SKM-1 treated with dmso at 0.1 percent for 144 hours (cell line): Measurements from ENCODE around the gene LRRC55.

Experiments used
- DNase-seq: peaks from one replicate; lab custom pipeline; 2025; ENCODE audit not compliant: unreplicated experiment; lab: John Stamatoyannopoulos, UW

Gene LRRC55, protein sequence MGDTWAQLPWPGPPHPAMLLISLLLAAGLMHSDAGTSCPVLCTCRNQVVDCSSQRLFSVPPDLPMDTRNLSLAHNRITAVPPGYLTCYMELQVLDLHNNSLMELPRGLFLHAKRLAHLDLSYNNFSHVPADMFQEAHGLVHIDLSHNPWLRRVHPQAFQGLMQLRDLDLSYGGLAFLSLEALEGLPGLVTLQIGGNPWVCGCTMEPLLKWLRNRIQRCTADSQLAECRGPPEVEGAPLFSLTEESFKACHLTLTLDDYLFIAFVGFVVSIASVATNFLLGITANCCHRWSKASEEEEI

GRCh38 chr11:57181678-57182305 lies at the start of gene LRRC55:
TSS of gene LRRC55 (plus strand) at chr11:57181953. CDS start at chr11:57182023, 70 bp downstream.
- DNase-seq: no peak

DNA sequence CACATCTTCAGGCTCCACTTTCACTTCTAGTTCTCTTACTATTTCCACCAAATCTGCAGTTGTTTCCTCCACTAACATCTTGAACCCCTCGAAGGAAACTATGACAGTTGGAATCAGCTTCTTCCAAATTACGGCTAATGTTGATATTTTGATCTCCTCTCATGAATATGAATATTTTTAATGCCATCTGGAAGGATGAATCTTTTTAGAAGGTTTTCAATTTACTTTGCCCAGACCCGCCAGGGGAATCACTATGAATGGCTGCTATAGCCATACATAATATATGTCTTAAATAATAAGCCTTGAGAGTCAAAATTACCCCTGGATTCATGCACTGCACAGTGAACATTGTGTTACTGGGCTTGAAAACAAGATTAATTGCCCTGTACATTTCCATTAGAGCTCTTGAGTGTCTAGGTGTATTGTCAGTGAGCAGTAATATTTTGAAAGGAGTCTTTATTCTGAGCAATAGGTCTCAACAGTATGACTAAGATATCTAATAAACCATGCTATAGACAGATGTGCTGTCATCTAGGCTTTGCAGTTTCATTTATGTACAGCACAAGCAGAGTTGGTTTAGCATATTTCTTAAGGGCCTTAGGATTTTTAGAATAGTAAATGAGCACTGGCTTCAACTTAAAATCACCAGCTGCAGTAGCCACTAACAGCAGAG lies 48.3 kb upstream of the LRRC55 start:
- no peak for DNase-seq

DNA sequence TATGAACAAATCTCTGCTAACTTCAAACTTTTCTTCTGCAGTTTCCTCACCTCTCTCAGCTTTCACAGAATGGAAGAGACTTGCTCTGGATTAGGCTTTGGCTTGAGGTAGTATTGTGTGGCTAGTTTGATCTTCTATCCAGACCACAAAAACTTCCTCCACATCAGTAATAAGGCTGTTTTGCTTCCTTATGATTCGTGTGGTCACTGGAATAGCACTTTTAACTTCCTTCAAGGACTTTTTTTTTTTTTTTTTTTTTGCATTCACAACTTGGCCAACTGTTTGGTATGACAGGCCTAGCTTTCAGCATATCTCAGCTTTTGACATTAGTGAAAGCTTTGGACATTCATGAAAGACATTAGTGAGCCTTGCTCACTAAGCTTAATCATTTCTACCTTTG lies 47.5 kb upstream of the LRRC55 start:
- DNase-seq: no peak

- DNase-seq: no peak
These were observed 46.6 kb upstream of the LRRC55 start for GRCh38 chr11:57135020-57135751.

DNA sequence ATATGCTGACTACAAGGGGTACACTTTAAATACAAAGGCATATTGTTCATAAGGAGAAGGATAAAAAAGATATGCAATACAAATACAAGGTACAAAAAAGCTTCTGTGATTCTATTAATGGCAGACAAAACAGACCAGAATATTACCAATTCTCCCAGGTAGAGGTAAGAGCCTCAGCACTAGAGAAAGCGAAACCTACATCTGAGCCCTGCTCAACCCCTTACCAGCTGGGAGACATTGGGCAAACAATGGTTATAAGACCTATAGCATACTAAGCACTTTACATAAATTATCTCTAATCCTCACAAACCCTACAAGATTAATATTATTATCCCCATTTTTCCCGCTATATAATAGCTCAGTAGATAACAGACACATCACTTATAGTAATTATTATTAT lies 41.2 kb upstream of the LRRC55 start:
- no peak for DNase-seq

- no peak for DNase-seq
These were observed 38.3 kb upstream of the LRRC55 start for GRCh38 chr11:57143459-57143858.

DNA sequence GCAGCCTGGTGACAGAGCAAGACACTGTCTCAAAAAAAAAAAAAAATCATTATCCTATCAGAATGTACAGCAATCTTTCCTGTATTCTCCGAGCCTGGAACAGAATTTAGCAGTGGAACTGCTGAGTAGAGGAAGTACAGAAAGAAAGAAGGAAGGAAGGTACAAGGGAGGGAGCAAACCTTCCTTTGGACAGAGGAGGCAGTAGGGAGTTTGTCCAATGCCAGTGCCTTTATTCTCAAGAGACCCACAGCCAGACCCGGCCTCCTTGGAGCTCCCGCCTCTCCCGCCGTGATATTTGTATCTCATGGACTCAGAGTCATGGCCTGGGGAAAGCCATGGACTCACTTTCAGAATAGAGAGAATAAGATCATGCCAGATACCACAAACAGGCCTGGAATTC lies 37.7 kb upstream of the LRRC55 start:
- no peak for DNase-seq

DNA sequence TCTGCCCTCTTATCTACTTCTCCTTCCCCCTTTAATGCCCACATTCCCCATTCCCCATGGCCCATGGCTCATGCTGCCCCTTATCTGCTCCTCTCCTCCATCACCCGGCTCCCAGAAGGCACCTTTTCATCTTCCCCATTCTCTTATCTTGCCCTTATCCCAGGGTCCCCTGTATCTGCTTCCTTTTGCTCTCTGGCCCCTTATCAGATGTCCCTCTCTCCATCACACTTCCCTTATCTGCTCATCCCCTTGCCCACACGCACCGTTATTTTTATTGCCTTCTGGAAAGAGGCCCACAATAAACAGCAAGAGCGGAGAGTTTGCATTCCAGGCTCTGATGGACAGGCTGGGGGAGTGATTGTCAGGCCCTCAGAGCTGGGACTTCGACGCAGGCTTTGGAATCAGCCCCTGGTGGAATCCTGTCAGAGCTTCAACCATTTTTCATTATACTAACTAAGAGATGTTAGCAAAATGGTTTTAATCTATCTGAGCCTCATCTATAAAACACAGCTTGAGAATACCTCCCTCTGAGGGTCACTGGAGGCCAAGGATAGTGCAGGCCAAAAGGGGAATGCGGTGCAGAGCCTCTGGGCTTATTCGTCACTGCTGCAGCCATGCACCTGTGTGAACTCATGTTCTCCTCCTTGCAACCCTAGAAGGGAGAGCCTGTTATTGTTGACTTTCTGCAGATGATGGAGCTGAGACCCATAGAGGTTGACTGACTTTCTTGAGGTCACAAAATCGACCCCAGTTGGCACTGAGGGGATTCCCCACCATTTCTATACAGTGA lies 37.0 kb upstream of the LRRC55 start:
- DNase-seq: no peak

GRCh38 chr11:57146301-57146700 lies 35.5 kb upstream of the LRRC55 start:
- no peak for DNase-seq

- no peak for DNase-seq
These were observed 33.1 kb upstream of the LRRC55 start for GRCh38 chr11:57148621-57149020.

- DNase-seq: no peak
These were observed 31.3 kb upstream of the LRRC55 start for GRCh38 chr11:57150454-57150917.

- no peak for DNase-seq
These were observed 29.6 kb upstream of the LRRC55 start for GRCh38 chr11:57152134-57152533.

DNA sequence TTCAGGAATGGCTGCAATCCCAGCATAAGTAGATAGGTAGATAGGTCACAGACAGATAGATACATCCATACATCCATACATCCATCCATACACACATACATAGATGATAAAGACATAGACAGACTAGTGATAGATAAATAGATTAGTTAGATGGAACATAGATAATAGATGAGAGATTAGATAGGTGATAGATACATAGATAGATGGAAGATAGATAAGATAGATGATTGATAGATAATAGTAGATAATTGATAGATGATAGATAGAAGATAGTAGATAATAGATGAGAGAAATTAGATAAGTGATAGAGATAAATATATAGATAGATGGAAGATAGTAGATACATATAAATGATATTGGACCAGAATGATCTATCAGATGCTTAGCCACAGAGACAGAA lies 28.3 kb upstream of the LRRC55 start:
- DNase-seq: no peak

- no peak for DNase-seq
These were observed 27.0 kb upstream of the LRRC55 start for GRCh38 chr11:57154739-57155138.

- no peak for DNase-seq
These were observed 26.4 kb upstream of the LRRC55 start for GRCh38 chr11:57155400-57155799.

- DNase-seq: no peak
These were observed 25.7 kb upstream of the LRRC55 start for GRCh38 chr11:57155838-57156607.

- no peak for DNase-seq
These were observed 24.8 kb upstream of the LRRC55 start for GRCh38 chr11:57156928-57157327.

- DNase-seq: no peak
These were observed 24.1 kb upstream of the LRRC55 start for GRCh38 chr11:57157624-57158023.

- no peak for DNase-seq
These were observed 23.6 kb upstream of the LRRC55 start for GRCh38 chr11:57158180-57158579.

- no peak for DNase-seq
These were observed 23.2 kb upstream of the LRRC55 start for GRCh38 chr11:57158599-57158998.
